NAMALWA (cell line): ENCODE measurements around the gene TXNDC5.

Experiments
- DNase-seq: peaks from one replicate; pipeline ENCODE4 v3.0.0-alpha.2; 2015; ENCODE audit warnings: low spot score

The TXNDC5 gene

GRCh38 chr6:7851780-7852179 is 58.8 kb downstream of the TXNDC5 start:
- DNase-seq: no peak

DNA sequence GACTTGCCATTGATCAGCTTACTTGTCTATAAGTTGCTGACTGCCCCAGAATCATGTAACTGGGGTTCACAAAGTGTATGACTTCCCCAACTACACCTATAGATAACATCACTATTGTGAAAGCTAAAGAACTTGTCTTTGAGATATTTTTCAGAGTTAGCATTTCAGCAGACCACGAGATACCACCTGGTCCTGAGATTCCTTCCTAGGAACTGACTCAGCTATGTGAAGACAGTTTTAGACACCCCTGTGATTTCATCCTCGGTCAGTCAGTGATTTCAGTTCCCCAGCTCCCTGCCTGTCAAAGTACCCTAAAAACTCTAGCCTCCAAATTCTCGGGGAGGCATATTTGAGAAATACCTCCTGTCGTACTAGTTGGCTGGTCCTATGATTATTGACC is 62.4 kb downstream of the TXNDC5 start:
- no peak for DNase-seq

DNA sequence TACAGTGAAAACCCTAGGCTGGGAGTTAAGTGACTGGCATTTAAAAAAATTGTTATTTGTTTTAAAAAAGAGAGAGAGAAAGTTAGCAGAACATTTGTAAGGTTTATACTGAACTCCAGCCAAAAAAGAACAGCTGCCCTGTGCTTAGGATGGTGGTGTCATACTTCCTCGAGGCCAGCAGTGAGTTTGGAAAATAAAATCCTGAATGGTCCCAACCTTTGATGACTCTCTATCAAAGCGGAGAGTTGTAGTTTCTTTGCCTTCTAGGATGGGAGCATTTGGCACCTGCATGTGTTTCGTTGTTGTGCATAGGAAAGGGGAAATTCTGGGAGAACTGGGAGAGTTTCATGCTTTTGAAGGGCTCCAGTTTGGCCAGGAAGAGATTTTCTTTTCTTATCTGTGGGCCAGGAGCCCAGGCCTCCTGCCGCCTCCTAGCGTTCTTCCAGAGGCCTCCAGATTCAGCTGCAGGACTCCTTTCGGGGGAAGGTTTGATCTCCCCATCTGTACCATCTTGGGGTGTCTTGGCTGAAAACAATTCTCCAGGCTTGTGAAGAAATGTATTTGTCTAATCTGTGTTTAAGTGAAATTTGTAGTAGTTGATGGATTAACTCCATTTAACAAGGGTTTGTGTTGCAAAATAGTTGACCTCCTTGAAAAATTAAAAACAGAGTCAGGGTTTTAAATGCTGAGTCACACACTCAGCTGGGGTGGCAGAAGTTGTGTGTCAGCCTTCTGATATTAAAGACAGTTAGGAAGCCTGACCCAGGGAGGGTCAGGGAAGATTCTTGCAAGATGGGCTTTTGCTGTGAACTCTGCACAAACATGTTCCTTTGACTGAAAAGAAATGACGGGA is 63.4 kb downstream of the TXNDC5 start:
- no peak for DNase-seq

- DNase-seq: no peak
Observed at GRCh38 chr6:7841781-7842468, 68.7 kb downstream of the TXNDC5 start.

DNA sequence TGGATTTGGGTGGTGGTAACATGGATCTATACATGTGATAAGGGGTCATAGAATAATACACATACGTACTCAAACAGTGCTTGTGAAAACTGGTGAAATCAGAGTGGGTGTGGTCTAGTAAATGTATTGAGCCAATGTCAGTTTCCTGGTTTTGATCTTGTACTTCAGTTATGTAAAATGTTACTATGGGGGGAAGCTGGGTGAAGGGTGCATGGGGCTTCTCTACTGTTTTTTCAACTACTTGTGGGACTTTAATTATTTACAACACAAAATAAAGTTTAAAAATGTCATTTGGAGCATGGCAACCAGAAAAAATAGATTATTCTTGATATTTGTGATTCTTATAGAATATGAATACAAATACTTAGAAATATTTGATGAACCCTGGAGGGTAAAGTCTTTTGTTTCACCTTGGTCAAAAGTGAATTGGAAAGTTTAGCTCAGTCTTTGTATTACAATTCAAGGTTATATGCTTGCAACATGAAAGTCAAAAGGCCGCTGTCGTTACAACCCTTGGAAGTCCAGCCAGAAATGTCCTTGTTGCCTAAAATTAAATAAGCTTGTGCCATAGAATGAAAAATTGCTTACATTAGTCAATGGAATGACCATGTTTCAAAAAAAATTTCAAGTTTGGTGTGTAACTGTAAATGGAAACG is 74.1 kb downstream of the TXNDC5 start:
- DNase-seq: no peak

GRCh38 chr6:7833751-7834070 is 76.9 kb downstream of the TXNDC5 start:
- no peak for DNase-seq

DNA sequence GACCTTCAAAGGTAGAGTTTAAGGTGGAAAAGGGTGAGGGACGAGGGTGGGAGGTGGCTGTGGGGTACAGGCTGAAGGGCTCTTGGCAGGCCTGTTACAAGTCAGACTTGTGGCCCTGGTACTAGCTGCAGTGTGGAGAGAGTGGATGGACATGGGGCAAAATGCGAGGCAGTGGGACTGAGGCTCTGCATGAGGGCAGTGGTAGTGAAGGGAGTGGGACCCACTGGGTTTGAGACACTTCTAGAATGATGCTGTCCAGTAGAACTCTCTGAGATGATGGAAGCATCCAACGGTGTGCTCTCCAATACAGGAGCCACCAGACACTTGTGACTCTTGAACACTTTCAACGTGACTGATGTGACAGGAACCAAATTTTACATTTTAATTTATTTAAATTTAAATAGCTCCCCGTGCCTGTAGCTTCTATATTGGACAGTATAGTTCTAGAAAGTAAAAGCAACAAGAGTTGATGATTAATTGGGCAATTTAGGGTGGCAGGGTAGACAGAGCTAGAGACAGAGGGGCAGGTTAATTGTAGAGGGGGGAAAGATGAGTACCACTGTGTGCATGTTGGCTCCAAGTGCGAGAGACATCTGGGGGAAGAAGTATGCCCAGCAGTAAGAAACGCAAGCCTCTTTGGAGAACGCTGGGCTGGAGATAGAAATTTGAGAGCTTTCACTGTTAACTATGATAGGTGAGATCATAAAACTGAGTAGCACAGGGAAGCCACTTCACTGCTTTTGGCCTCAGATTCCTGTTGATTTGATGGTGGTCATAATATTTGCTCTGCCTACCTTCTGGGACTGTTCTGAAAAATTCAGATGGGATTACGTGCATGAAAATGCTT is 77.5 kb downstream of the TXNDC5 start:
- no peak for DNase-seq
